H9 (cell line): ENCODE measurements around the gene SPZ1. TPM values are rescaled to one million over a fixed set of nuclear protein-coding genes. Genes with fewer than 3 reads are reported as not detected.

ENCODE experiments used
- DNase-seq: peaks from one replicate; pipeline ENCODE4 v3.0.0-alpha.2; 2017
- H2AFZ ChIP-seq: one replicate; pipeline ENCODE4 v1.6.1; 2013; ENCODE audit warnings: mild to moderate bottlenecking, low read length, control low read depth, moderate library complexity
- H2AK5ac ChIP-seq: 2 replicates; pipeline ENCODE4 v1.6.1; 2013; ENCODE audit warnings: low read length, control low read depth, mixed read lengths; ENCODE audit not compliant: insufficient read length
- H2BK120ac ChIP-seq: one replicate; pipeline ENCODE4 v1.6.1; 2013; ENCODE audit warnings: low read depth, mild to moderate bottlenecking, low read length, control low read depth, inconsistent platforms; ENCODE audit not compliant: poor library complexity, severe bottlenecking
- H2BK12ac ChIP-seq: 2 replicates; pipeline ENCODE4 v1.6.1; 2013; ENCODE audit warnings: low read length, control low read depth, mixed read lengths, low read depth; ENCODE audit not compliant: insufficient read length
- H2BK15ac ChIP-seq: 2 replicates; pipeline ENCODE4 v1.6.1; 2013; ENCODE audit warnings: low read depth, low read length, control low read depth
- H2BK20ac ChIP-seq: one replicate; pipeline ENCODE4 v1.6.1; 2013; ENCODE audit warnings: low read depth, mild to moderate bottlenecking, low read length, control low read depth, inconsistent platforms; ENCODE audit not compliant: poor library complexity, severe bottlenecking
- H2BK5ac ChIP-seq: 2 replicates; pipeline ENCODE4 v1.6.1; 2013; ENCODE audit warnings: low read length, control low read depth, mixed read lengths; ENCODE audit not compliant: insufficient read length
- H3K14ac ChIP-seq: 2 replicates; pipeline ENCODE4 v1.6.1; 2013; ENCODE audit warnings: low read length, control low read depth; ENCODE audit not compliant: insufficient read depth
- H3K18ac ChIP-seq: 2 replicates; pipeline ENCODE4 v1.6.1; 2013; ENCODE audit warnings: low read depth, mild to moderate bottlenecking, mixed read lengths, low read length, control low read depth; ENCODE audit not compliant: insufficient read length
- H3K23ac ChIP-seq: 2 replicates; pipeline ENCODE4 v1.6.1; 2013; ENCODE audit warnings: low read length, control low read depth, mixed read lengths, low read depth; ENCODE audit not compliant: insufficient read length
- H3K23me2 ChIP-seq: 2 replicates; pipeline ENCODE4 v1.6.1; 2013; ENCODE audit warnings: low read depth, mild to moderate bottlenecking, mixed read lengths, low read length, control low read depth; ENCODE audit not compliant: insufficient read length, poor library complexity, severe bottlenecking
- H3K27ac ChIP-seq: 2 replicates; pipeline ENCODE4 v1.5.1; 2013; ENCODE audit warnings: low read length, control low read depth, mixed read lengths, low read depth; ENCODE audit not compliant: insufficient read length
- H3K27me3 ChIP-seq: 2 replicates; pipeline ENCODE4 v1.6.1; 2013; ENCODE audit warnings: low read length, control low read depth, inconsistent platforms; ENCODE audit not compliant: insufficient read depth
- H3K4ac ChIP-seq: 2 replicates; pipeline ENCODE4 v1.6.1; 2013; ENCODE audit warnings: low read depth, mild to moderate bottlenecking, control low read depth, inconsistent platforms, low read length, moderate library complexity
- H3K4me1 ChIP-seq: 2 replicates; pipeline ENCODE4 v1.6.1; 2013; ENCODE audit warnings: low read length, control low read depth, inconsistent platforms; ENCODE audit not compliant: insufficient read depth
- H3K4me2 ChIP-seq: 2 replicates; pipeline ENCODE4 v1.6.1; 2013; ENCODE audit warnings: low read length, control low read depth, mixed read lengths; ENCODE audit not compliant: insufficient read length, insufficient read depth
- H3K56ac ChIP-seq: 2 replicates; pipeline ENCODE4 v1.6.1; 2013; ENCODE audit warnings: low read depth, mild to moderate bottlenecking, mixed read lengths, low read length, control low read depth; ENCODE audit not compliant: insufficient read length
- H3K79me1 ChIP-seq: 2 replicates; pipeline ENCODE4 v1.6.1; 2013; ENCODE audit warnings: low read depth, mild to moderate bottlenecking, moderate library complexity, low read length, control low read depth, inconsistent platforms; ENCODE audit not compliant: insufficient read depth, poor library complexity, severe bottlenecking
- H3K79me2 ChIP-seq: 2 replicates; pipeline ENCODE4 v1.6.1; 2013; ENCODE audit warnings: low read length, control low read depth, inconsistent platforms; ENCODE audit not compliant: insufficient read depth
- H3K9ac ChIP-seq: 2 replicates; pipeline ENCODE4 v1.6.1; 2013; ENCODE audit warnings: low read length, control low read depth, mixed read lengths; ENCODE audit not compliant: insufficient read length; ENCODE audit errors: extremely low read depth
- H3K9me3 ChIP-seq: one replicate; pipeline ENCODE4 v1.6.1; 2013; ENCODE audit warnings: low read depth, low read length, inconsistent platforms; ENCODE audit not compliant: control insufficient read depth
- H3T11ph ChIP-seq: one replicate; pipeline ENCODE4 v1.6.1; 2013; ENCODE audit warnings: mild to moderate bottlenecking, low read length, control low read depth, inconsistent platforms
- H4K20me1 ChIP-seq: one replicate; pipeline ENCODE4 v1.6.1; 2013; ENCODE audit not compliant: control insufficient read depth, insufficient read length, insufficient read depth
- H4K5ac ChIP-seq: 2 replicates; pipeline ENCODE4 v1.6.1; 2013; ENCODE audit warnings: low read depth, mild to moderate bottlenecking, mixed read lengths, low read length, control low read depth; ENCODE audit not compliant: insufficient read length
- H4K8ac ChIP-seq: replicated peaks from 2 replicates; pipeline ENCODE4 v1.6.1; 2013; ENCODE audit warnings: low read length, control low read depth, mixed read lengths, low read depth; ENCODE audit not compliant: insufficient read length
- H4K91ac ChIP-seq: 2 replicates; pipeline ENCODE4 v1.6.1; 2013; ENCODE audit warnings: low read depth, mild to moderate bottlenecking, moderate library complexity, mixed read lengths, low read length, control low read depth; ENCODE audit not compliant: insufficient read length
- H3K27ac Mint-ChIP-seq, 3 experiments: 2 replicates in 2 of 3; 3 replicates in 1 of 3; pipeline ENCODE4 v1.8.0; 2020 to 2021; ENCODE audit warnings: mixed read lengths in 3 of 3, mild to moderate bottlenecking in 1 of 3, moderate library complexity in 1 of 3
- H3K27me3 Mint-ChIP-seq: 2 replicates; pipeline ENCODE4 v1.8.0; 2021; ENCODE audit warnings: low read depth, mild to moderate bottlenecking, moderate library complexity, mixed read lengths
- H3K36me3 Mint-ChIP-seq, 3 experiments: 2 replicates in 2 of 3; 3 replicates in 1 of 3; pipeline ENCODE4 v1.8.0; 2020 to 2021; ENCODE audit warnings: low read depth in 3 of 3, mixed read lengths in 3 of 3; ENCODE audit not compliant: insufficient read depth in 1 of 3
- H3K4me1 Mint-ChIP-seq, 2 experiments: 2 replicates each; pipeline ENCODE4 v1.8.0; 2020; ENCODE audit warnings: mixed read lengths in 2 of 2
- H3K4me3 Mint-ChIP-seq, 2 experiments: 2 replicates in 1 of 2; 3 replicates in 1 of 2; pipeline ENCODE4 v1.8.0; 2020 to 2021; ENCODE audit warnings: mild to moderate bottlenecking in 2 of 2, mixed read lengths in 2 of 2, moderate library complexity in 1 of 2
- H3K9me3 Mint-ChIP-seq, 2 experiments: 2 replicates in 1 of 2; 3 replicates in 1 of 2; pipeline ENCODE4 v1.8.0; 2020; ENCODE audit warnings: mild to moderate bottlenecking in 2 of 2, mixed read lengths in 2 of 2, moderate library complexity in 1 of 2
- WGBS: extraction: QIAGEN DNeasy Blood & Tissue Kit; methylation state at CpG from one replicate; pipeline ENCODE4 v1.1.7; 2013; ENCODE audit warnings: missing lambda C conversion rate, low lambda C conversion rate, mixed read lengths; ENCODE audit not compliant: insufficient read length; ENCODE audit errors: extremely low coverage; 5-methylcytosine and 5-hydroxymethylcytosine counted together
- total RNA-seq: library from RNA; stranded (reverse); gene quantifications from 2 replicates; pipeline ENCODE4 v1.2.1, GENCODE V29; 2021
- TF ChIP-seq, protein P1 (sequence below): fragments of 200-600 bp; sonication (generic); conservative IDR thresholded peaks from 3 replicates; pipeline ENCODE4 v1.8.0; 2021; ENCODE audit warnings: antibody characterized with exemption, mild to moderate bottlenecking

Gene SPZ1
- total RNA-seq, 1 experiment from 2014 or later, result not detected

DNA sequence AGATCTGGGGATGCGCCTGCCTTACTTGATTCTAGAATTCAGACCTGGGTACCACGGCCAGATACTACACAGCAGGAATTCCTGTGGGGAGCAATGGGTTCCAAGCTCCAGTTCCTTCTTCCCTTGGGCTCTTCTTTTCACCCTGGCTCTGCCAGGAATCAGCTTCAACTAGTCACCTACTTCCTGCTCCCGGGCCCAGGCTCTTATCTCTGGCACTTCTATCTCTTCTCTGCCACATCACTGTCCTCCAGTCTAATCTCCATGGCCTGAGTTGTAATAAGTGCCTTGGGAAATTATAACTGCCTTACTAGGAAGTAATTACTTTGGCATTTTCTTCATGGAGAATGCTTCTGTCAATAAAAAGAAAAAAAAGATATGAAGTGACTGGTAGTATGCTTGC, 37.7 kb upstream of the SPZ1 start:
- Histone ChIP-seq H4K20me1 (no peaks in the 10 kb centered on the region), H3K79me1 (no peaks in the 10 kb centered on the region), H3K9ac (no peak overlapping the region), H4K8ac (no peak overlapping the region), H2BK15ac (no peak overlapping the region), H3T11ph (no peak overlapping the region), H4K5ac (no peak overlapping the region), H2AFZ (no peak overlapping the region), H3K9me3 (no peaks in the 10 kb centered on the region), H3K14ac (no peak overlapping the region), H4K91ac (no peak overlapping the region), H3K27me3 (no peaks in the 10 kb centered on the region), H3K79me2 (no peaks in the 10 kb centered on the region), H3K23me2 (no peaks in the 10 kb centered on the region), H2BK5ac (no peak overlapping the region), H2BK12ac (no peak overlapping the region), H3K4ac (no peak overlapping the region), H3K18ac (no peak overlapping the region), H3K4me2 (no peak overlapping the region), H2BK20ac (no peak overlapping the region), H3K23ac (no peak overlapping the region), H3K27ac (no peak overlapping the region), H3K56ac (no peak overlapping the region), H3K4me1 (no peaks in the 10 kb centered on the region), H2AK5ac (no peak overlapping the region), H2BK120ac (no peak overlapping the region)
- no peak for DNase-seq
- Mint-ChIP-seq H3K27me3 (no peaks in the 10 kb centered on the region), H3K27ac (no peak overlapping the region), H3K9me3 (no peaks in the 10 kb centered on the region; a peak in 1 of 5 replicates), H3K4me1 (peaks cover 5 to 6% of the 10 kb centered on the region in 2 experiments), H3K4me3 (no peak overlapping the region), H3K36me3 (no peaks in the 10 kb centered on the region)
- TF ChIP-seq, protein P1, sequence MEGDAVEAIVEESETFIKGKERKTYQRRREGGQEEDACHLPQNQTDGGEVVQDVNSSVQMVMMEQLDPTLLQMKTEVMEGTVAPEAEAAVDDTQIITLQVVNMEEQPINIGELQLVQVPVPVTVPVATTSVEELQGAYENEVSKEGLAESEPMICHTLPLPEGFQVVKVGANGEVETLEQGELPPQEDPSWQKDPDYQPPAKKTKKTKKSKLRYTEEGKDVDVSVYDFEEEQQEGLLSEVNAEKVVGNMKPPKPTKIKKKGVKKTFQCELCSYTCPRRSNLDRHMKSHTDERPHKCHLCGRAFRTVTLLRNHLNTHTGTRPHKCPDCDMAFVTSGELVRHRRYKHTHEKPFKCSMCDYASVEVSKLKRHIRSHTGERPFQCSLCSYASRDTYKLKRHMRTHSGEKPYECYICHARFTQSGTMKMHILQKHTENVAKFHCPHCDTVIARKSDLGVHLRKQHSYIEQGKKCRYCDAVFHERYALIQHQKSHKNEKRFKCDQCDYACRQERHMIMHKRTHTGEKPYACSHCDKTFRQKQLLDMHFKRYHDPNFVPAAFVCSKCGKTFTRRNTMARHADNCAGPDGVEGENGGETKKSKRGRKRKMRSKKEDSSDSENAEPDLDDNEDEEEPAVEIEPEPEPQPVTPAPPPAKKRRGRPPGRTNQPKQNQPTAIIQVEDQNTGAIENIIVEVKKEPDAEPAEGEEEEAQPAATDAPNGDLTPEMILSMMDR, result no peak
- WGBS, result no CpG with 5 or more reads among the region's 3 CpGs
